HUES48 (cell line): Measurements from ENCODE around the gene COL5A1.

Source experiments
- H3K27ac ChIP-seq: one replicate; pipeline ENCODE4 v1.7.0; 2013; ENCODE audit warnings: low read depth, low read length, inconsistent platforms
- H3K27me3 ChIP-seq: 2 replicates; pipeline ENCODE4 v1.6.1; 2013; ENCODE audit warnings: mild to moderate bottlenecking, low read length; ENCODE audit not compliant: control insufficient read depth, insufficient read depth
- H3K36me3 ChIP-seq: 2 replicates; pipeline ENCODE4 v1.6.1; 2013; ENCODE audit warnings: low read length; ENCODE audit not compliant: control insufficient read depth, insufficient read depth
- H3K4me1 ChIP-seq: 2 replicates; pipeline ENCODE4 v1.6.1; 2013; ENCODE audit warnings: mild to moderate bottlenecking, low read length; ENCODE audit not compliant: control insufficient read depth, insufficient read depth
- H3K4me3 ChIP-seq: 2 replicates; pipeline ENCODE4 v1.5.1; 2013; ENCODE audit warnings: mild to moderate bottlenecking, low read depth, low read length
- H3K9ac ChIP-seq: 2 replicates; pipeline ENCODE4 v1.6.1; 2013; ENCODE audit warnings: mild to moderate bottlenecking, low read depth, low read length, moderate library complexity
- H3K9me3 ChIP-seq: 2 replicates; pipeline ENCODE4 v1.6.1; 2013; ENCODE audit warnings: low read length; ENCODE audit not compliant: control insufficient read depth, insufficient read depth

COL5A1 gene

GRCh38 chr9:134627417-134628353, 13.9 kb upstream of the COL5A1 start:
- H3K9ac ChIP-seq, result no peak overlapping the region
- no peaks in the 10 kb centered on the region for H3K9me3 ChIP-seq
- H3K27ac ChIP-seq, result no peak overlapping the region
- no peaks in the 10 kb centered on the region for H3K27me3 ChIP-seq
- H3K4me3 ChIP-seq, result no peak overlapping the region
- H3K36me3 ChIP-seq, result no peaks in the 10 kb centered on the region
- H3K4me1 ChIP-seq, result peaks cover 19% of the 10 kb centered on the region

GRCh38 chr9:134628354-134628736, 13.3 kb upstream of the COL5A1 start:
- Histone ChIP-seq H3K27me3 (no peaks in the 10 kb centered on the region), H3K9me3 (no peaks in the 10 kb centered on the region), H3K36me3 (no peaks in the 10 kb centered on the region), H3K9ac (no peak overlapping the region), H3K27ac (no peak overlapping the region), H3K4me3 (no peak overlapping the region), H3K4me1 (peaks cover 19% of the 10 kb centered on the region)

- H3K27me3 ChIP-seq, result no peaks in the 10 kb centered on the region
- no peak overlapping the region for H3K9ac ChIP-seq
- no peak overlapping the region for H3K4me3 ChIP-seq
- H3K36me3 ChIP-seq, result no peaks in the 10 kb centered on the region
- H3K9me3 ChIP-seq, result no peaks in the 10 kb centered on the region
- no peak overlapping the region for H3K27ac ChIP-seq
- H3K4me1 ChIP-seq, result peaks cover 19% of the 10 kb centered on the region
Observed at GRCh38 chr9:134629061-134629585, 12.5 kb upstream of the COL5A1 start.

- H3K27me3 ChIP-seq, result no peaks in the 10 kb centered on the region
- H3K4me1 ChIP-seq, result peaks cover 19% of the 10 kb centered on the region
- no peaks in the 10 kb centered on the region for H3K36me3 ChIP-seq
- H3K9ac ChIP-seq, result no peak overlapping the region
- H3K4me3 ChIP-seq, result no peak overlapping the region
- no peak overlapping the region for H3K27ac ChIP-seq
- no peaks in the 10 kb centered on the region for H3K9me3 ChIP-seq
Observed at GRCh38 chr9:134629586-134630392, 11.8 kb upstream of the COL5A1 start.

- Histone ChIP-seq H3K27me3 (no peaks in the 10 kb centered on the region), H3K4me1 (peaks cover 14% of the 10 kb centered on the region), H3K9me3 (no peaks in the 10 kb centered on the region), H3K4me3 (no peak overlapping the region), H3K27ac (no peak overlapping the region), H3K9ac (no peak overlapping the region), H3K36me3 (no peaks in the 10 kb centered on the region)
Observed at GRCh38 chr9:134630393-134630790, 11.2 kb upstream of the COL5A1 start.

GRCh38 chr9:134630861-134631260, 10.7 kb upstream of the COL5A1 start:
- H3K9ac ChIP-seq, result no peak overlapping the region
- H3K4me1 ChIP-seq, result peaks cover 10% of the 10 kb centered on the region
- no peak overlapping the region for H3K4me3 ChIP-seq
- no peaks in the 10 kb centered on the region for H3K9me3 ChIP-seq
- no peaks in the 10 kb centered on the region for H3K36me3 ChIP-seq
- no peaks in the 10 kb centered on the region for H3K27me3 ChIP-seq
- H3K27ac ChIP-seq, result no peak overlapping the region

- Histone ChIP-seq H3K27me3 (no peaks in the 10 kb centered on the region), H3K27ac (no peak overlapping the region), H3K4me1 (no peaks in the 10 kb centered on the region), H3K36me3 (no peaks in the 10 kb centered on the region), H3K9ac (no peak overlapping the region), H3K4me3 (no peak overlapping the region), H3K9me3 (no peaks in the 10 kb centered on the region)
Observed at GRCh38 chr9:134631881-134632280, 9.7 kb upstream of the COL5A1 start.

- H3K27ac ChIP-seq, result no peak overlapping the region
- H3K9me3 ChIP-seq, result no peaks in the 10 kb centered on the region
- no peaks in the 10 kb centered on the region for H3K27me3 ChIP-seq
- H3K4me3 ChIP-seq, result no peak overlapping the region
- H3K9ac ChIP-seq, result no peak overlapping the region
- H3K36me3 ChIP-seq, result no peaks in the 10 kb centered on the region
- H3K4me1 ChIP-seq, result no peaks in the 10 kb centered on the region
Observed at GRCh38 chr9:134632329-134632728, 9.3 kb upstream of the COL5A1 start.

GRCh38 chr9:134633362-134634142, 8.1 kb upstream of the COL5A1 start:
- Histone ChIP-seq H3K27me3 (no peaks in the 10 kb centered on the region), H3K4me3 (no peak overlapping the region), H3K9me3 (no peaks in the 10 kb centered on the region), H3K36me3 (no peaks in the 10 kb centered on the region), H3K27ac (no peak overlapping the region), H3K4me1 (no peaks in the 10 kb centered on the region), H3K9ac (no peak overlapping the region)

- Histone ChIP-seq H3K27me3 (no peaks in the 10 kb centered on the region), H3K4me3 (no peak overlapping the region), H3K9ac (no peak overlapping the region), H3K36me3 (no peaks in the 10 kb centered on the region), H3K27ac (no peak overlapping the region), H3K4me1 (no peaks in the 10 kb centered on the region), H3K9me3 (no peaks in the 10 kb centered on the region)
Observed at GRCh38 chr9:134634176-134634575, 7.4 kb upstream of the COL5A1 start.
